SK-N-SH (cell line): ENCODE measurements around the gene CDK3. TPM values are rescaled to one million over a fixed set of nuclear protein-coding genes. Genes with fewer than 3 reads are reported as not detected.

ENCODE experiments used
- CTCF ChIA-PET: fragments of 300-600, 350-600 bp; formaldehyde crosslinking; extraction: SDS; loops from one replicate; lab custom pipeline; 2021; lab: Yijun Ruan, JAX
- POLR2A ChIA-PET: fragments of 350-600 bp; sonication (Branson Sonifier 250); formaldehyde crosslinking; extraction: SDS; loops from one replicate; lab custom pipeline; 2020; ENCODE audit warnings: antibody characterized with exemption, inconsistent platforms; lab: Yijun Ruan, JAX
- DNase-seq: peaks from one replicate; pipeline ENCODE4 v3.0.0; 2012
- H2AFZ ChIP-seq: fragments of 200-600 bp; sonication (generic); 2 replicates; pipeline ENCODE4 v1.8.1; 2016; ENCODE audit warnings: antibody characterized with exemption, mild to moderate bottlenecking, low read depth
- H3F3A ChIP-seq: fragments of 200-600 bp; sonication (generic); replicated peaks from 2 replicates; pipeline ENCODE3; 2016; ENCODE audit warnings: antibody characterized with exemption, mild to moderate bottlenecking; ENCODE audit not compliant: insufficient read depth
- H3K27ac ChIP-seq, 2 experiments: fragments of 200-500 bp in 1 of 2; fragments of 200-600 bp in 1 of 2; sonication (Bioruptor generic) in 1 of 2; sonication (generic), shearing (Covaris generic) in 1 of 2; 2 replicates each; pipeline versions ENCODE4 v1.5.1 to v1.6.1; 2014 to 2016; ENCODE audit warnings: low read depth in 2 of 2, inconsistent platforms in 1 of 2, low read length in 1 of 2, mild to moderate bottlenecking in 1 of 2, mixed read lengths in 1 of 2
- H3K27me3 ChIP-seq: fragments of 200-600 bp; sonication (generic), shearing (Covaris generic); 2 replicates; pipeline ENCODE4 v1.6.1; 2016; ENCODE audit warnings: mixed run types; ENCODE audit not compliant: insufficient read depth
- H3K36me3 ChIP-seq, 2 experiments: fragments of 200-500 bp in 1 of 2; fragments of 200-600 bp in 1 of 2; sonication (Bioruptor generic) in 1 of 2; sonication (generic) in 1 of 2; replicated peaks in 1 of 2; 2 replicates each; pipeline versions ENCODE3 to v1.5.1; 2014 to 2016; ENCODE audit warnings: low read length in 1 of 2, mild to moderate bottlenecking in 1 of 2; ENCODE audit not compliant: insufficient read depth in 2 of 2, control insufficient read depth in 1 of 2
- H3K4me1 ChIP-seq, 2 experiments: fragments of 200-500 bp in 1 of 2; fragments of 200-600 bp in 1 of 2; sonication (Bioruptor generic) in 1 of 2; sonication (generic), shearing (Covaris generic) in 1 of 2; 2 replicates each; pipeline versions ENCODE4 v1.5.1 to v1.6.1; 2014 to 2016; ENCODE audit warnings: low read depth in 1 of 2, low read length in 1 of 2, mixed run types in 1 of 2; ENCODE audit not compliant: insufficient read depth in 2 of 2, control insufficient read depth in 1 of 2
- H3K4me2 ChIP-seq: fragments of 200-600 bp; sonication (generic), shearing (Covaris generic); 2 replicates; pipeline ENCODE4 v1.6.1; 2017; ENCODE audit warnings: mixed run types
- H3K4me3 ChIP-seq, 2 experiments: fragments of 200-500 bp in 1 of 2; fragments of 200-600 bp in 1 of 2; sonication (Bioruptor generic) in 1 of 2; sonication (generic), shearing (Covaris generic) in 1 of 2; 2 replicates each; pipeline versions ENCODE4 v1.5.1 to v1.8.1; 2014 to 2016; ENCODE audit warnings: low read depth in 2 of 2, inconsistent platforms in 1 of 2, low read length in 1 of 2, mild to moderate bottlenecking in 1 of 2, mixed read lengths in 1 of 2, moderate library complexity in 1 of 2
- H3K79me2 ChIP-seq: fragments of 200-600 bp; sonication (generic); 2 replicates; pipeline ENCODE4 v1.8.1; 2017; ENCODE audit warnings: mild to moderate bottlenecking; ENCODE audit not compliant: insufficient read depth
- H3K9ac ChIP-seq: fragments of 200-600 bp; sonication (generic); 2 replicates; pipeline ENCODE4 v1.6.1; 2017; ENCODE audit warnings: mixed run types
- H3K9me2 ChIP-seq: fragments of 200-600 bp; sonication (generic); 2 replicates; pipeline ENCODE4 v1.6.1; 2017; ENCODE audit warnings: mixed run types
- H3K9me3 ChIP-seq: fragments of 200-600 bp; sonication (generic); 2 replicates; pipeline ENCODE4 v1.6.1; 2017; ENCODE audit warnings: mixed run types, mild to moderate bottlenecking, moderate library complexity
- H4K20me1 ChIP-seq: fragments of 200-600 bp; sonication (generic); 2 replicates; pipeline ENCODE4 v1.6.1; 2017; ENCODE audit warnings: mild to moderate bottlenecking, mixed run types; ENCODE audit not compliant: insufficient read depth
- EZH2phosphoT487 ChIP-seq: fragments of 200-600 bp; sonication (generic); IDR thresholded peaks from 2 replicates; pipeline ENCODE4 v1.6.1; 2017; ENCODE audit warnings: low read depth, mixed run types, mild to moderate bottlenecking, antibody characterized with exemption, moderate library complexity, borderline replicate concordance
- FOSL2 ChIP-seq: IDR thresholded peaks from 2 replicates; pipeline ENCODE4 v1.4.0; 2012; ENCODE audit warnings: low read depth, mild to moderate bottlenecking, moderate library complexity, borderline replicate concordance
- RCOR1 ChIP-seq: fragments of 150-350 bp; IDR thresholded peaks from 2 replicates; pipeline ENCODE4 v1.6.1; 2017; ENCODE audit warnings: antibody characterized with exemption, low read length
- TAF1 ChIP-seq: IDR thresholded peaks from 2 replicates; pipeline ENCODE4 v1.6.1; 2012; ENCODE audit warnings: low read depth, mild to moderate bottlenecking, low read length, moderate library complexity, borderline replicate concordance
- TCF12 ChIP-seq: IDR thresholded peaks from 2 replicates; pipeline ENCODE4 v1.4.0; 2012
- WGBS: methylation state at CpG from one replicate; pipeline ENCODE4 v1.1.6; 2017; ENCODE audit warnings: low lambda C conversion rate; 5-methylcytosine and 5-hydroxymethylcytosine counted together
- polyA plus RNA-seq, 3 experiments: library from polyadenylated mRNA; depleted of rRNA; stranded (reverse); fragments of >200 nt; gene quantifications; 2 replicates each; pipeline ENCODE4 v1.2.3, GENCODE V29; 2012
- TF ChIP-seq, protein P1 (sequence below): IDR thresholded peaks from 2 replicates; pipeline ENCODE4 v1.4.0; 2012; ENCODE audit warnings: low read depth, borderline replicate concordance
- TF ChIP-seq, protein P2 (sequence below): fragments of 150-350 bp; IDR thresholded peaks from 2 replicates; pipeline ENCODE4 v1.6.1; 2017; ENCODE audit warnings: antibody characterized with exemption, low read length, low read depth, borderline replicate concordance
- TF ChIP-seq, protein P3 (sequence below): IDR thresholded peaks from 2 replicates; pipeline ENCODE4 v1.4.0; 2012; ENCODE audit warnings: low read depth, borderline replicate concordance

Gene CDK3
- polyA plus RNA-seq, 1 of the 3 experiments (the other 2 are of a cell fraction), result 14.6 TPM

DNA sequence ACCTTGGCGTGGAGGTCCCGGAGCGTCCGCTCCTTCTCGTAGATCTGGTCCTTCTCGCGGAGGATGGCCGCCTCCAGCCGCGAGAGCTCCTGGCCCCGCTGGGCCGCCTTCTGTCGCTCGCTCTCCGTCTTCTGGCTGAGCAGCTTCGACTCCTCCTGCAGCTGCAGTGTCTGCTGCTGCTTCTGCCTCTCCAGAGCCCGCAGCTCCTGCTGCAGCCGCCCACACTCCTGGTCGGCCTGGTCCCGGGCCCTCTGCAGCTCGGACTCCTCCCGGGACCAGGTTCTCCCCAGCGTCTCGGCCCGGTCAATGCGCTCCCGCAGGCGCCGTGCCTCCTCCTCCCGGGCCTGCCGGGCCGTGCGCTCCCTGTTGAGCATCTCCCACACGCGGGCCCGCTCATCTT is 7.6 kb downstream of the CDK3 start:
- no peaks in the 10 kb centered on the region for H4K20me1 ChIP-seq
- no peak overlapping the region for H2AFZ ChIP-seq
- H3K9ac ChIP-seq, result no peak overlapping the region
- H3K4me2 ChIP-seq, result no peak overlapping the region
- no peaks in the 10 kb centered on the region for H3K9me2 ChIP-seq
- WGBS, result 94% methylated on average over 36 of the region's 36 CpGs
- no peak for DNase-seq
- H3K27me3 ChIP-seq, result no peaks in the 10 kb centered on the region
- TF ChIP-seq FOSL2 (no peak), TAF1 (no peak), RCOR1 (no peak), TCF12 (no peak)
- TF ChIP-seq, protein P1, sequence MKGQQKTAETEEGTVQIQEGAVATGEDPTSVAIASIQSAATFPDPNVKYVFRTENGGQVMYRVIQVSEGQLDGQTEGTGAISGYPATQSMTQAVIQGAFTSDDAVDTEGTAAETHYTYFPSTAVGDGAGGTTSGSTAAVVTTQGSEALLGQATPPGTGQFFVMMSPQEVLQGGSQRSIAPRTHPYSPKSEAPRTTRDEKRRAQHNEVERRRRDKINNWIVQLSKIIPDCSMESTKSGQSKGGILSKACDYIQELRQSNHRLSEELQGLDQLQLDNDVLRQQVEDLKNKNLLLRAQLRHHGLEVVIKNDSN, result no peak
- TF ChIP-seq, protein P2, sequence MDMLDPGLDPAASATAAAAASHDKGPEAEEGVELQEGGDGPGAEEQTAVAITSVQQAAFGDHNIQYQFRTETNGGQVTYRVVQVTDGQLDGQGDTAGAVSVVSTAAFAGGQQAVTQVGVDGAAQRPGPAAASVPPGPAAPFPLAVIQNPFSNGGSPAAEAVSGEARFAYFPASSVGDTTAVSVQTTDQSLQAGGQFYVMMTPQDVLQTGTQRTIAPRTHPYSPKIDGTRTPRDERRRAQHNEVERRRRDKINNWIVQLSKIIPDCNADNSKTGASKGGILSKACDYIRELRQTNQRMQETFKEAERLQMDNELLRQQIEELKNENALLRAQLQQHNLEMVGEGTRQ, result no peak
- TF ChIP-seq, all 33 proteins: peak for 0
- POLR2A ChIA-PET, result no interaction called here
- Histone ChIP-seq H3K27ac (no peak overlapping the region), H3K9me3 (no peaks in the 10 kb centered on the region), H3F3A (peaks cover 17% of the 10 kb centered on the region), H3K4me1 (peaks cover 0 to 10% of the 10 kb centered on the region in 2 experiments; a peak in 2 of 4 replicates), H3K4me3 (no peak overlapping the region), H3K36me3 (no peaks in the 10 kb centered on the region), H3K79me2 (no peaks in the 10 kb centered on the region)
- CTCF ChIA-PET, result interaction anchor here (0.9 to 14.6 kb wide), 12 partner anchors 7 to 390 kb away, joined by 3 to 231 read pairs (median 3); partner anchors contain the start of genes CDK3, MRPL38 and TRIM47

DNA sequence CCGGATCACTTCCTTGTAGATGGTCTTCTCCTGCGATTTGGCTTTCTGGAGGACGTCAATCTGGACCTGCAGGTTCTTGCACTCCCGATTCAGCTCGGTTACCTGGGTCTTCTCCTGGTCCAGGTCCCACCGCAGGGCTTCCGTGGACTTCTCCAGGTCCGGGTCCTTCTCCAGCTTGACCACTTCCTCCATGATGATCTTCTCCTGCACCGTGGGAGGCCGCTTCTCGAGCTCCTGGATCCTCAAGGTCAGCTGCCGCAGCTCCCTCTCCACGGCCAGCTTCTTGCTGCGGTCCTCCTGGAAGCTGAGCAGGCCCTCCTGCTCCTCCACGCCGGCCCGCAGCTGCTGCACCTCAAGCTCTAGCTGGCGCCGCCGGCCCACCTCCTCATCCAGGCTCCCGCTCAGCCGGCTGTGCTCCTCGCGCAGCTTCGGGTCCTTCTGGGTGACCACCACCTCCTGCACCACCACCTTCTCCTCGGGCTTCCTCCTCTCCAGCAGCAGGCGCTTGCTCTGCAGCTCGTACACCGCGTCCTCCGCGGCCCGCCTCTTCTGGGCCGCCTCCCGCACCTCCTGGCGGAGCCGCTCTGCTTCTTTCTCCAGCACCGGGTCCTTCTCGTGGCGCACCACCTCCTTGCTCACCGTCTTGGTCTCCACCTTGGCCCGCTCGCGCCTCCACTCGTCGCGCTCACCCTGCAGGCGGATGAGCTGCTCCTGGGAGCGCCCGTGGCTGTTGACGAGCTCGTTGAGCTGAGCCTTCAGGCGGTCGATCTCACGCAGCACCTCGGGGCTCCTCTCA is 8.2 kb downstream of the CDK3 start:
- H3K79me2 ChIP-seq, result no peaks in the 10 kb centered on the region
- POLR2A ChIA-PET, result no interaction called here
- CTCF ChIA-PET, result interaction anchor here (0.6 to 14.6 kb wide), 12 partner anchors 7 to 292 kb away, joined by 3 to 231 read pairs (median 4); partner anchors contain the start of genes CDK3 and MRPL38

More for the DNA sequence above, 8.2 kb downstream of the CDK3 start:
- H4K20me1 ChIP-seq, result no peaks in the 10 kb centered on the region
- peaks cover 1 to 14% of the 10 kb centered on the region in 2 experiments; a peak in 3 of 4 replicates for H3K4me1 ChIP-seq
- no peaks in the 10 kb centered on the region for H3K9me2 ChIP-seq
- no peak for DNase-seq
- no peak overlapping the region for H3K27ac ChIP-seq
- no peak overlapping the region for H3K9ac ChIP-seq
- no peaks in the 10 kb centered on the region for H3K36me3 ChIP-seq
- H3K4me2 ChIP-seq, result no peak overlapping the region
- H3K9me3 ChIP-seq, result no peaks in the 10 kb centered on the region
- TF ChIP-seq EZH2phosphoT487, result no peak
- TF ChIP-seq, protein P3, sequence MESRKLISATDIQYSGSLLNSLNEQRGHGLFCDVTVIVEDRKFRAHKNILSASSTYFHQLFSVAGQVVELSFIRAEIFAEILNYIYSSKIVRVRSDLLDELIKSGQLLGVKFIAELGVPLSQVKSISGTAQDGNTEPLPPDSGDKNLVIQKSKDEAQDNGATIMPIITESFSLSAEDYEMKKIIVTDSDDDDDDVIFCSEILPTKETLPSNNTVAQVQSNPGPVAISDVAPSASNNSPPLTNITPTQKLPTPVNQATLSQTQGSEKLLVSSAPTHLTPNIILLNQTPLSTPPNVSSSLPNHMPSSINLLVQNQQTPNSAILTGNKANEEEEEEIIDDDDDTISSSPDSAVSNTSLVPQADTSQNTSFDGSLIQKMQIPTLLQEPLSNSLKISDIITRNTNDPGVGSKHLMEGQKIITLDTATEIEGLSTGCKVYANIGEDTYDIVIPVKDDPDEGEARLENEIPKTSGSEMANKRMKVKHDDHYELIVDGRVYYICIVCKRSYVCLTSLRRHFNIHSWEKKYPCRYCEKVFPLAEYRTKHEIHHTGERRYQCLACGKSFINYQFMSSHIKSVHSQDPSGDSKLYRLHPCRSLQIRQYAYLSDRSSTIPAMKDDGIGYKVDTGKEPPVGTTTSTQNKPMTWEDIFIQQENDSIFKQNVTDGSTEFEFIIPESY, result no peak
- H2AFZ ChIP-seq, result no peak overlapping the region
- H3K27me3 ChIP-seq, result no peaks in the 10 kb centered on the region
- WGBS, result 90% methylated on average over 56 of the region's 56 CpGs
- peaks cover 10% of the 10 kb centered on the region for H3F3A ChIP-seq
- H3K4me3 ChIP-seq, result no peak overlapping the region
